ENCODE results near the gene GAS1.
A peak's percentile ranks its signal among the peaks of the same experiment; 100 is the strongest.

GAS1 gene
- total RNA-seq: 0.52 to 0.90 reads per million in 2 experiments

DNA sequence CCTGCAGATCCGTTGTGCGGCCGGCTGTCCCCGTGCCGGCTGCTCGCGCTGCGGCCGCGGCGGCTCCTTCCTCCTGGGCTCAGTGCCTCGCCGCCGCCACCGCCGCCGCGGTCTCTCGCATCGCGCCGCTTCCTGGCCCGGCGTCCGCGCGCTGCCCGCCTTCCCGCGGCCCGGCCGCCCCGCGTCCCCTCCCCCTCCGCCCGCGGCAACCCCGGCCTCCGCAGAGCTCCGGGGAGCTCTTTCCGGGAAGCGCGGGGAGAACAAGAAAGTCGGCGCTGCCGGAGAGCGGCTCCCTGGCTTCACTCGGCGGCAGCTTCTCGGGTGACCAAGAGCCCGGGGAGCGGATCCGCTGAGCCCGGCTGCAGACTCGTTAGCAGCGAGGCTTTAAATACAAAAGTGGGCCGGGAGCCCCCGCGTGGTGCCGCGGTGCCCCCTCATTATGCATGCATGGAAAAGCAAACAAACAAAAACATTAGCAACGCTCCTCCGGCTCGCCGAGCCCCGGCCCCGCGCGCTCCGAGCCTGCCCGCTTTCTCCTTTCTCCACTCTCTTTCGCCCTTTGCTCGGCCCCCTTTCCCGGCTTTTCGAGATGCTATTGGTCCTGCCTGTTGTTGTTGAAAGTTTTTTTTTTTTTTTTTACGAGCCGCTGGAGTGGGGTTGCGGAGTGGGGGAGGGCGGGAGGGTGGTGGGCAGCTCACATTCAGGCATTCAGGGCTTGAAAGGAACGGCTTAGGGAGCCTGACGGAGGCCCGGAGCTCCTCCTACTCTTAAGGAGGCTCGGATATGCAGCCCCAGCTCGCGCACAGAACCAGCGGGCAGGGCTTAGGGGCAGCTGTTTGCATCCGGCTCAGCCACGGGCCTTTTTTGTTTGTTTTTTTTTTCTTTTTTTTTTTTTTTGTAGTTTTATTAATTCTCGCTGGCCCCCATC, at the start of gene GAS1:
GAS1 (minus strand) TSS at position 361 of the 928 bp plus-strand sequence. CDS start 727 bp downstream, outside the sequence.
- peak; percentile 34 for DNase-seq (ENCODE audit: low read depth)

- no peak for DNase-seq (ENCODE audit: low read depth)
These were observed 46.9 kb upstream of the GAS1 start for GRCh38 chr9:86994231-86994630.

DNA sequence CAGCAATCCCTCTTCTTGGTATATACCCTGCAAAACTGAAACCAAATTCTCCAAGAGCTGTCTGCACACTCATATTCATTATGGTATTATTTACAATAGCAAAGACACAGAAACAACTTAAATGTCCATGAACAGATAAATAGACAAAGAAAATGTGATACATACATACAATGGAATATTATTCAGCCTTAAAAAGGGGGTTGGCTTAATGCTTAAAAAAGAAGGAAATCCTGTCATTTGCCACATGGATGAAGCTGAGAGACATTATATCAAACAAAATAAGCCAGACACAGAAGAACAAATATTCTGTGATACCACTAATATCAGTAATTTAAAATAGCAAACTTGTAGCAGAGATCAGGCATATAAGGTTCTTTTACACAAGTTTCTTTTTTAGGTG, 46.5 kb upstream of the GAS1 start:
- no peak for DNase-seq (ENCODE audit: low read depth)

- no peak for DNase-seq (ENCODE audit: low read depth)
These were observed 43.8 kb upstream of the GAS1 start for GRCh38 chr9:86991077-86991476.

GRCh38 chr9:86990290-86990689, 43.0 kb upstream of the GAS1 start:
- no peak for DNase-seq (ENCODE audit: low read depth)

DNA sequence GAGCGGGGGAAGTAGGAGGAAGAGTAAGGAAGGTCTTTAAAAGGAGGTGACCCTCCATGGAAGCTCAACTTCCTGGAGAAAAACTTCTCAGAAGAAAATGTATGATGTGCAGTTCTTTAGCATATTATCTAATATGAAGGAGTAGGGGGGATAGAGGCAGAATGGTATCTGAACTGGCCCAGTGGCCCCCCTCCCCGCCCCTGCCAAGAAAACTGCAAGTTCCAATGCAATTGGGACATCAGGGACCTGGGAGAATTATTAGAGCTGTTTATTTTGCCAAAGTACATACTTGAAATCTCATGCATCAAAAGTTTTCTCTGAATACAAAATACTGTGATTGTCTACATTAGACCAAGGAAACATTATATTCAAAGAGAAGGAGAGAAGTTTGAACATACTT, 40.6 kb upstream of the GAS1 start:
- no peak for DNase-seq (ENCODE audit: low read depth)

- no peak for DNase-seq (ENCODE audit: low read depth)
These were observed 37.9 kb upstream of the GAS1 start for GRCh38 chr9:86985132-86985647.

DNA sequence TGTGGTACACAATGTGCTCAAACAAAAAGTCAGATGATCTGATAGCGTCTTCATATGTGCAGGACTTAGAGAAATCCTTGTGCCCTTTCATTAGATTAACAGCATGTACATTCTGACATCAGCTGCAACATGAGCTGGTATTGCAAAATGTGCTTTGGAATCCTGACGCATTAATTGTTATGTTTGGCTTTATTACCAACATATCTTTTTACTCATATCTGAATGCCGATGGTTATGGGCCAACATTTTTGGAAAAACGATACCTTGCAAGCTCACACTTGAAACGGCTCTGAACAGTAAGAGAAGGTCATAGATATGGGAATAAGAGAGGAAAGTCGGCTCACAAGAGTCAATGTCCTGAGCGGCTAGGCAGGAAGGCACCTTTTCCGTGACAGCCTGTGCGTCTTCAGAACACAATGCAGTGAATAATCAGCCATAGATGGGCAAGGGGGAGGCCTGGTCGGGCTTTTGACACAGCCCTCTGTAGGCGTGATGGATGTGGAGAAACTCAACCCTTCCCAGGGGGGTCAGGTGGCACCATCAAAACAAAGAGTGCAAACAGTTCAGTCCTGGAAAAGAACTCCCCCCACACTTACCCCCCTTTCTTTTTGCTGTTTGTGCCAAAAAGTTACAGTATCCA, 36.4 kb upstream of the GAS1 start:
- no peak for DNase-seq (ENCODE audit: low read depth)

DNA sequence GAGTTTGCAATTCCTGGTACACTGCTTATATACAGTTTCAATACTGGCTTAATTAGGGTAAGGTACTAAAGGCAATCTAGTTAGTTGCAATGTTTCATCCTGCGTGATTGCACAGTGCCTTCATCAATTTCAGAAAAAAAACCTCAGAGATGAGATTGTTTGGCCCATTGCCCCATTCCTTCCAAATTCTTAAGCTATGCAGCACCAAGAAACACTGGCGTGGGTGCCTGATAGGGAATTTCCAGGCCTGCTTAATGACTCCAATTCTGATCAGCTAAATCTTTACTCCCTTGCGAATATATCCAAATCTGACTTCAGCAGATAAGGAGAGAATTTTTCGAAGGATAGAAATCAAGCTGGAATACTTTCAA, 35.9 kb upstream of the GAS1 start:
- no peak for DNase-seq (ENCODE audit: low read depth)

DNA sequence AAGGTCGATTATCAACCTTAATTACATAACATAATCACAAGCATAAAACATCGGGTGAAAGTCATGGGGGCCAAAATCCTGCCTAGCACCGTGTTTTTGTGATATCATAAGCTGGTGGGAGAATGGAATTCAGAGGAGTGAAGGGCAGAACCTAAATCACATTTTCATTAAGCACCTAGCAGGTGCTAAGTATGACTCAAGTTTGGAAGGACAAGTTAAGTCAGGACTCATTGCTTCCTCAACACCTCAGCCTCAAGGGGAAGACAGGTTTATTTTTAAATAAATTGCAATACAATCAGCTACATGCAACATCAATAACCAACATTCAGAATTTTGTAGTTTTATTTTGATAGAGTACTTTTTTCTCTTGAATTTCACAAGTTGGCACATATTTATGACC, 33.5 kb upstream of the GAS1 start:
- DNase-seq (ENCODE audit: low read depth): no peak

DNA sequence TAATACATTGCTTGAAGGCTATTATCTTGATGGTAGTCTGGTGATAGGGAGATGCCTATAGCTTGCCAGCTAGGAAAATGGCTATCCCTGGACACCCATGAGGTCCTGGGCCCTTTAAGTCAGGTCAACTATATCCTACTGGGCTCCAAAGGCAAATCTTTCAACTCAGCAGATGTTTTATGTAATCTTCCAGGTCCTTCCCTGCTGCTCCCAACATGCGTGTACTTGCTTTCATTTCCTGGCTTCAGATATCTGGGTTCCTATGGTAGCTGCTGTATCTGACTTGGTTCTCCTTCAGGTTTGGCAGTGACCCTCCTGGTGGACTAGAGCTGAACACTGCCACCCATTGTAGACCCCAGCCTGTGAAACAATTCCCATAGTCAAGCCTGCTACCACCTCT, 32.4 kb upstream of the GAS1 start:
- no peak for DNase-seq (ENCODE audit: low read depth)

DNA sequence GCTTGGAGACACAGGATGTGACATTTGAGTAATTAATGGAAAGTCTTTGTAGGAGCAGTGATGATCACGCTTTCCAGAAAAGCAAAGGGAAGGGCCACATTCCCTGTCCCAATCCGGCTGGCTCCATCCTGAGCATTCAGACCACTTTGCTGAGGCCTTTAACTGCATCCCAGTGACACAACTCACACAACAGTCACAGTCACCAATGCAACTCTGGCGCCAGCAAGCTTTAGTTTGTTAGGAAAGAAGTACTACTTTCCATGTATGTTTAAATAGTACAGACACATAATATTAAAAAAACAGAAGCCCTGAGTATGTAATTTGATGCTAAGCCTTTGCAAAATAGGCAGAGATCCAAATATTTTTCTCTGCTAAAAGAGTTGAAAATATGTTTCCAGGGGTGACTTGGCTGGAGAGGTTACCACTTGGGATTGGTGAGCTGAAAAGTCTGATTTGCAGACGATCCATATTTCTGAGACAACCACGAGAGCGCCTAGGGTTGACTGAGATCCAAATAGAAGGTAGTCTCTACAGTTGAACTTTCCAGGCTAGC, 31.7 kb upstream of the GAS1 start:
- no peak for DNase-seq (ENCODE audit: low read depth)

- no peak for DNase-seq (ENCODE audit: low read depth)
These were observed 31.1 kb upstream of the GAS1 start for GRCh38 chr9:86978413-86978812.

GRCh38 chr9:86977205-86977835, 30.0 kb upstream of the GAS1 start:
- DNase-seq (ENCODE audit: low read depth): no peak

GRCh38 chr9:86975606-86976005, 28.3 kb upstream of the GAS1 start:
- no peak for DNase-seq (ENCODE audit: low read depth)

GRCh38 chr9:86975036-86975435, 27.7 kb upstream of the GAS1 start:
- no peak for DNase-seq (ENCODE audit: low read depth)

GRCh38 chr9:86974421-86974820, 27.1 kb upstream of the GAS1 start:
- no peak for DNase-seq (ENCODE audit: low read depth)

DNA sequence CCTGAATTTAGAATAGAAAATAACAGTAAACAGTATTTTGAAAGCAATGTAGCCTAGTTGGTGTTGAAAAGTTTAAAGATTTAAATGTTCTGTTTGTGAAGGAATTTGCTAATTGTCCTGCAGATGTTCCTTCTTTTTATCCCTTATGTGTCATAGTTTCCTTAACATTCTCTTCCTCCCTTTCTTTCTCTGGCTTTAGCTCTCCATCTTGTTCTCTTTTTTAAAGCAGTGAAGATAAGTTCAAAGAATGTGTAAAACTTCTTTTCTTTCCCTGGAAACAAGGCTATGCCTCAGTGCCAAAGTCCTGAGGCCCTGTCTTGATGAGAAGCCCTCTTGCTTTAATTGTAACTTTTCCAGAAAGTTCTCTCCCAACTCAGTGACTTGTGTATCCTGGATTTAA, 24.4 kb upstream of the GAS1 start:
- DNase-seq (ENCODE audit: low read depth): no peak

DNA sequence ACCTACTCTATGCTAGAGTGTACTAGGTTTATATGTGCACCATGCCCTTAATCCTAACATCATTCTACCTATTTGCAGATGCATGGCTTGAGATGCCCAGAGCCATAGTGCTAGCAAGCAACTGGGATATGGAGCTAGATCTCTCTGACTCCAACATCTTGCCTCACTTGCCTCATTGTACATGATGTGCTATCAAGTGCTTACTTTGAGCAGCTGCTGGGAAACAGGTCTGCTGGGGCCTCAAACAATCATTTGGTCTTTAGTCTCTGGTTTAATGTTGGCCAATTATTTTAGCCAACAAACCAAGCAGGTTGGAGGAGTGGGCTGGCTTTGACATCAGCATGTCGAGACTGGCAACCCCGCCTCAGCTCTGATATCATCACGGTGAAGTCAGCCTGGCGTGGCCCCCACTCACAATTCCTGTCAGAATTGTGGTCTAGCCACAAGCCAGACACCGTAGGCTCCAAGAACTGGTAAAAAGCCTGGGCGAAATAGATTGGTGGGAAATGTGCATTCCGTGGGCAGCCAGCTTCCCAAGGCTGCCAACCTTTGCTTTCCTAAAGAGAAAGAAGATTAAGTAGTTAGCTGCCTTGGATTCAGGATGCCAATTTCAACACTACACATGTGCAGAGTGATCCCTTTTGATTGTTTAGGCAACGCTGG, 21.1 kb upstream of the GAS1 start:
- no peak for DNase-seq (ENCODE audit: low read depth)

GRCh38 chr9:86966852-86967511, 19.7 kb upstream of the GAS1 start:
- DNase-seq (ENCODE audit: low read depth): no peak
